Aorta (tissue), 5 donors: ENCODE results near the gene LHFPL3. TPM values are rescaled to one million over a fixed set of nuclear protein-coding genes. Genes with fewer than 3 reads are reported as not detected.

Source experiments
- ATAC-seq: fragments of 200-7000 bp; cut with Tn5 transposase; one replicate; pipeline ENCODE4 v1.9.1; 2022; ENCODE audit warnings: moderate library complexity; ENCODE audit not compliant: low FRiP score
- DNase-seq, 2 donors: peaks; one replicate each; pipeline ENCODE4 v3.0.0-alpha.2; 2020
- H3K27ac ChIP-seq, 2 donors: one replicate each; pipeline ENCODE4 v1.5.1; 2013; ENCODE audit warnings: low read length in 2 of 2, mild to moderate bottlenecking in 2 of 2, moderate library complexity in 2 of 2, control low read depth in 1 of 2, inconsistent platforms in 1 of 2, low read depth in 1 of 2
- H3K27me3 ChIP-seq, 2 donors: one replicate each; pipeline ENCODE4 v1.6.1; 2013; ENCODE audit warnings: control low read depth in 1 of 2, low read length in 1 of 2, mild to moderate bottlenecking in 1 of 2, moderate library complexity in 1 of 2; ENCODE audit not compliant: insufficient read depth in 2 of 2, control insufficient read depth in 1 of 2
- H3K36me3 ChIP-seq, 2 donors: one replicate each; pipeline ENCODE4 v1.6.1; 2013; ENCODE audit warnings: control low read depth in 1 of 2, low read length in 1 of 2, mild to moderate bottlenecking in 1 of 2; ENCODE audit not compliant: insufficient read depth in 2 of 2, control insufficient read depth in 1 of 2
- H3K4me1 ChIP-seq, 2 donors: one replicate each; pipeline ENCODE4 v1.6.1; 2013; ENCODE audit warnings: low read length in 2 of 2, control low read depth in 1 of 2, mild to moderate bottlenecking in 1 of 2, moderate library complexity in 1 of 2; ENCODE audit not compliant: insufficient read depth in 2 of 2, control insufficient read depth in 1 of 2
- H3K4me3 ChIP-seq, 2 donors: one replicate each; pipeline ENCODE4 v1.5.1; 2013; ENCODE audit warnings: low read length in 2 of 2, control low read depth in 1 of 2, mild to moderate bottlenecking in 1 of 2
- H3K9me3 ChIP-seq: one replicate; pipeline ENCODE4 v1.6.1; 2013; ENCODE audit warnings: mild to moderate bottlenecking, low read length; ENCODE audit not compliant: control insufficient read depth
- WGBS, 2 donors: extraction: QIAGEN DNeasy Blood & Tissue Kit; methylation state at CpG; one replicate each; pipeline ENCODE4 v1.1.7; 2013; 5-methylcytosine and 5-hydroxymethylcytosine counted together
- intact Hi-C, 2 donors: fragments of 100-400 bp; cut with DNase I; formaldehyde crosslinking; loops; one replicate each; pipeline versions ENCODE4 v1.14.2 to v1.15.0; 2022
- polyA plus RNA-seq, 2 donors: library from polyadenylated mRNA; stranded (reverse); fragments of 200-250 nt; gene quantifications; one replicate each; pipeline ENCODE4 v1.2.3, GENCODE V29; 2013
- total RNA-seq, 2 donors: library from RNA; stranded (reverse); fragmentation: NEBNext Ultra II Directional; extraction: Animal tissue kit (Norgen Biotek cat#: 25700); gene quantifications; one replicate each; pipeline ENCODE4 v1.2.1, GENCODE V29; 2021
- donor health status: healthy with polysubstance abuse.
- donor health status: Bipolar disorder and iron deficiency.
- donor health status: DM: no; HTN: no; CAD: no.
- donor health status: DM: no; HTN: no; CAD: no.
- donor health status: DM: yes; HTN: yes; CAD: no.

LHFPL3 gene
- total and polyA plus RNA-seq, 4 donors, result not detected

- DNase-seq (no peak), ATAC-seq (no peak)
- peaks cover 1% of the 10 kb centered on the region for H3K9me3 ChIP-seq
Observed at GRCh38 chr7:104789780-104790179, 461.4 kb downstream of the LHFPL3 start.

GRCh38 chr7:104790440-104790839 is 462.0 kb downstream of the LHFPL3 start:
- intact Hi-C loops, result no loop called here
- Histone ChIP-seq H3K4me1 (no peaks in the 10 kb centered on the region), H3K27me3 (peaks cover 0 to 3% of the 10 kb centered on the region in 2 donors), H3K9me3 (peaks cover 1% of the 10 kb centered on the region), H3K27ac (no peak overlapping the region), H3K4me3 (no peak overlapping the region), H3K36me3 (no peaks in the 10 kb centered on the region)
- no peak for ATAC-seq
- 50 to 55% methylated on average over 2 of the region's 2 CpGs for WGBS, 2 donors
- no peak for DNase-seq

More at GRCh38 chr7:104789780-104790179, 461.4 kb downstream of the LHFPL3 start:
- Histone ChIP-seq H3K4me3 (no peak overlapping the region), H3K4me1 (no peaks in the 10 kb centered on the region), H3K36me3 (no peaks in the 10 kb centered on the region), H3K27ac (no peak overlapping the region), H3K27me3 (peaks cover 0 to 3% of the 10 kb centered on the region in 2 donors)
- 67 to 70% methylated on average over 3 of the region's 3 CpGs for WGBS, 2 donors
- intact Hi-C loops, result no loop called here

GRCh38 chr7:104791080-104791479 is 462.7 kb downstream of the LHFPL3 start:
- intact Hi-C loops, result no loop called here
- Histone ChIP-seq H3K4me1 (no peaks in the 10 kb centered on the region), H3K4me3 (no peak overlapping the region), H3K36me3 (no peaks in the 10 kb centered on the region), H3K27me3 (peaks cover 0 to 3% of the 10 kb centered on the region in 2 donors), H3K27ac (no peak overlapping the region), H3K9me3 (no peaks in the 10 kb centered on the region)
- ATAC-seq (no peak), DNase-seq (no peak)

- intact Hi-C loops, result no loop called here
- Histone ChIP-seq H3K4me1 (no peaks in the 10 kb centered on the region), H3K36me3 (no peaks in the 10 kb centered on the region), H3K27me3 (peaks cover 0 to 1% of the 10 kb centered on the region in 2 donors), H3K27ac (no peak overlapping the region), H3K4me3 (no peak overlapping the region), H3K9me3 (no peaks in the 10 kb centered on the region)
- WGBS, 2 donors, result 86% methylated on average over 7 of the region's 7 CpGs
- DNase-seq (no peak), ATAC-seq (no peak)
Observed at GRCh38 chr7:104793066-104793465, 464.7 kb downstream of the LHFPL3 start.

- Histone ChIP-seq H3K36me3 (no peaks in the 10 kb centered on the region), H3K27me3 (peaks cover 0 to 1% of the 10 kb centered on the region in 2 donors), H3K9me3 (no peaks in the 10 kb centered on the region), H3K4me3 (no peak overlapping the region), H3K27ac (no peak overlapping the region), H3K4me1 (no peaks in the 10 kb centered on the region)
- ATAC-seq (no peak), DNase-seq (no peak)
- intact Hi-C loops, result no loop called here
- 61 to 67% methylated on average over 3 of the region's 3 CpGs for WGBS, 2 donors
Observed at GRCh38 chr7:104794154-104794553, 465.8 kb downstream of the LHFPL3 start.

GRCh38 chr7:104794589-104794988 is 466.2 kb downstream of the LHFPL3 start:
- ATAC-seq, result no peak

GRCh38 chr7:104795086-104795485 is 466.7 kb downstream of the LHFPL3 start:
- 56 to 72% methylated on average over 7 of the region's 7 CpGs for WGBS, 2 donors
- Histone ChIP-seq H3K4me3 (no peak overlapping the region), H3K9me3 (no peaks in the 10 kb centered on the region), H3K36me3 (no peaks in the 10 kb centered on the region), H3K27me3 (peaks cover 0 to 1% of the 10 kb centered on the region in 2 donors), H3K4me1 (no peaks in the 10 kb centered on the region), H3K27ac (no peak overlapping the region)
- intact Hi-C loops, result no loop called here
- ATAC-seq (no peak), DNase-seq (no peak)

More at GRCh38 chr7:104794589-104794988, 466.2 kb downstream of the LHFPL3 start:
- Histone ChIP-seq H3K36me3 (no peaks in the 10 kb centered on the region), H3K27ac (no peak overlapping the region), H3K9me3 (no peaks in the 10 kb centered on the region), H3K27me3 (peaks cover 0 to 1% of the 10 kb centered on the region in 2 donors), H3K4me1 (no peaks in the 10 kb centered on the region), H3K4me3 (no peak overlapping the region)
- 60 to 70% methylated on average over 3 of the region's 3 CpGs for WGBS, 2 donors
- intact Hi-C loops, result no loop called here
- DNase-seq, result no peak

- H3K9me3 ChIP-seq, result no peaks in the 10 kb centered on the region
- H3K36me3 ChIP-seq, result no peaks in the 10 kb centered on the region
- no peak overlapping the region for H3K4me3 ChIP-seq
- no peak for ATAC-seq
- H3K4me1 ChIP-seq, result no peaks in the 10 kb centered on the region
- H3K27ac ChIP-seq, result no peak overlapping the region
- 75 to 80% methylated on average over 7 of the region's 7 CpGs for WGBS, 2 donors
- no peak for DNase-seq
- intact Hi-C loops, result no loop called here
- H3K27me3 ChIP-seq, result peaks cover 0 to 1% of the 10 kb centered on the region in 2 donors
Observed at GRCh38 chr7:104795616-104796398, 467.4 kb downstream of the LHFPL3 start.

- ATAC-seq (no peak), DNase-seq (no peak)
- H3K36me3 ChIP-seq, result no peaks in the 10 kb centered on the region
- intact Hi-C loops, result no loop called here
- WGBS, 2 donors, result 68 to 69% methylated on average over 4 of the region's 4 CpGs
- no peaks in the 10 kb centered on the region for H3K27me3 ChIP-seq
- no peaks in the 10 kb centered on the region for H3K9me3 ChIP-seq
- no peak overlapping the region for H3K27ac ChIP-seq
- H3K4me3 ChIP-seq, result no peak overlapping the region
- H3K4me1 ChIP-seq, result no peaks in the 10 kb centered on the region
Observed at GRCh38 chr7:104800307-104800706, 471.9 kb downstream of the LHFPL3 start.
